ENCODE results near the gene MAP2K1. TPM values are rescaled to one million over a fixed set of nuclear protein-coding genes. Genes with fewer than 3 reads are reported as not detected.
"Not testable (repeated sequence)": the region's sequence is repeated elsewhere in the genome, so short reads cannot be mapped to it uniquely, and the experiment has no call there.

MAP2K1 gene
- total and polyA plus RNA-seq, 5 donors from 2014 or later = 34.2 to 49.0 (median 38.6) TPM

GRCh38 chr15:66500346-66500745 is 113.6 kb downstream of the MAP2K1 start:
- not testable (repeated sequence) for DNase-seq; H3K27ac Mint-ChIP-seq; H3K4me3 ChIP-seq (ENCODE audit: low read depth, low read length); H3K9me3 ChIP-seq (ENCODE audit: control insufficient read depth in 2 of 2, low read length in 2 of 2); ATAC-seq (ENCODE audit: low read depth in 2 of 2); H3K9me3 Mint-ChIP-seq; H3K27ac ChIP-seq (ENCODE audit: insufficient read depth, low read length, poor library complexity, severe bottlenecking); H3K27me3 ChIP-seq (ENCODE audit: control insufficient read depth, insufficient read depth, low read length)
- peaks cover 49% of the 10 kb centered on the region for H3K36me3 Mint-ChIP-seq
- H3K4me3 Mint-ChIP-seq = peak overlapping the region in 2 of 4 donors; percentile 75
- Histone ChIP-seq H3K4me1 (ENCODE audit: control insufficient read depth, insufficient read depth, low read length, poor library complexity, severe bottlenecking) (peaks cover 43% of the 10 kb centered on the region), H3K36me3 (ENCODE audit: control insufficient read depth, insufficient read depth, low read length) (peaks cover 55% of the 10 kb centered on the region)
- peaks cover 12% of the 10 kb centered on the region for H3K27me3 Mint-ChIP-seq
- H3K4me1 Mint-ChIP-seq = peaks cover 21 to 81% (median 48%) of the 10 kb centered on the region in 4 donors

GRCh38 chr15:66502491-66502890 is 115.8 kb downstream of the MAP2K1 start:
- no peak for DNase-seq

GRCh38 chr15:66503041-66503648 is 116.4 kb downstream of the MAP2K1 start:
- H3K36me3 ChIP-seq (ENCODE audit: control insufficient read depth, insufficient read depth, low read length) = peaks cover 51% of the 10 kb centered on the region
- peak overlapping the region; percentile 98 for H3K4me3 ChIP-seq (ENCODE audit: low read depth, low read length)
- Mint-ChIP-seq H3K4me3 (peak overlapping the region; percentile 98 to 100 (median 100)), H3K27ac (peak overlapping the region in 2 of 3 donors; percentile 96 to 99), H3K4me1 (peaks cover 28 to 73% (median 46%) of the 10 kb centered on the region in 4 donors), H3K36me3 (peaks cover 39% of the 10 kb centered on the region)
- not testable (repeated sequence) for H3K27me3 Mint-ChIP-seq; ATAC-seq (ENCODE audit: low read depth in 2 of 2); H3K27me3 ChIP-seq (ENCODE audit: control insufficient read depth, insufficient read depth, low read length); DNase-seq; H3K9me3 Mint-ChIP-seq; H3K9me3 ChIP-seq (ENCODE audit: control insufficient read depth in 2 of 2, low read length in 2 of 2)
- H3K4me1 ChIP-seq (ENCODE audit: control insufficient read depth, insufficient read depth, low read length, poor library complexity, severe bottlenecking) = peaks cover 23% of the 10 kb centered on the region
- H3K27ac ChIP-seq (ENCODE audit: insufficient read depth, low read length, poor library complexity, severe bottlenecking) = peak overlapping the region; percentile 96

More at GRCh38 chr15:66502491-66502890, 115.8 kb downstream of the MAP2K1 start:
- Histone ChIP-seq H3K9me3 (ENCODE audit: control insufficient read depth in 2 of 2, low read length in 2 of 2) (no peaks in the 10 kb centered on the region), H3K4me1 (ENCODE audit: control insufficient read depth, insufficient read depth, low read length, poor library complexity, severe bottlenecking) (peaks cover 27% of the 10 kb centered on the region), H3K4me3 (ENCODE audit: low read depth, low read length) (peak overlapping the region; percentile 98), H3K27me3 (ENCODE audit: control insufficient read depth, insufficient read depth, low read length) (no peaks in the 10 kb centered on the region), H3K36me3 (ENCODE audit: control insufficient read depth, insufficient read depth, low read length) (peaks cover 53% of the 10 kb centered on the region), H3K27ac (ENCODE audit: insufficient read depth, low read length, poor library complexity, severe bottlenecking) (no peak overlapping the region)
- H3K27ac Mint-ChIP-seq = peak overlapping the region; percentile 5 to 96 (median 33)
- peaks cover 28 to 74% (median 46%) of the 10 kb centered on the region in 4 donors for H3K4me1 Mint-ChIP-seq
- H3K9me3 Mint-ChIP-seq = no peaks in the 10 kb centered on the region
- H3K27me3 Mint-ChIP-seq = peaks cover 11% of the 10 kb centered on the region
- H3K4me3 Mint-ChIP-seq = peak overlapping the region; percentile 98 to 100 (median 100)
- no peak for ATAC-seq (ENCODE audit: low read depth in 2 of 2)
- H3K36me3 Mint-ChIP-seq = peaks cover 46% of the 10 kb centered on the region

- Histone ChIP-seq H3K27me3 (ENCODE audit: control insufficient read depth, insufficient read depth, low read length) (no peaks in the 10 kb centered on the region), H3K27ac (ENCODE audit: insufficient read depth, low read length, poor library complexity, severe bottlenecking) (peak overlapping the region; percentile 96), H3K4me1 (ENCODE audit: control insufficient read depth, insufficient read depth, low read length, poor library complexity, severe bottlenecking) (peaks cover 19% of the 10 kb centered on the region), H3K9me3 (ENCODE audit: control insufficient read depth in 2 of 2, low read length in 2 of 2) (no peaks in the 10 kb centered on the region), H3K36me3 (ENCODE audit: control insufficient read depth, insufficient read depth, low read length) (peaks cover 44% of the 10 kb centered on the region), H3K4me3 (ENCODE audit: low read depth, low read length) (peak overlapping the region; percentile 98)
- no peak for ATAC-seq (ENCODE audit: low read depth in 2 of 2)
- no peak for DNase-seq
- Mint-ChIP-seq H3K9me3 (no peaks in the 10 kb centered on the region), H3K4me1 (peaks cover 26 to 66% (median 45%) of the 10 kb centered on the region in 4 donors), H3K27ac (peak overlapping the region; percentile 96 to 100 (median 99)), H3K27me3 (peaks cover 8% of the 10 kb centered on the region), H3K4me3 (peak overlapping the region; percentile 98 to 100 (median 100)), H3K36me3 (peaks cover 38% of the 10 kb centered on the region)
Measured at GRCh38 chr15:66503780-66504562, 117.3 kb downstream of the MAP2K1 start.

GRCh38 chr15:66504563-66505429 is 118.1 kb downstream of the MAP2K1 start, which contains the start of the genes RPL4 and ZWILCH:
RPL4 (minus strand) TSS chr15:66504855; CDS start chr15:66504790, 65 bp downstream.
ZWILCH (plus strand) TSS chr15:66505326; CDS start chr15:66505339, 13 bp downstream.
- Mint-ChIP-seq H3K4me1 (peaks cover 24 to 65% (median 46%) of the 10 kb centered on the region in 4 donors), H3K9me3 (no peaks in the 10 kb centered on the region), H3K36me3 (peaks cover 36% of the 10 kb centered on the region), H3K27ac (peak within 1 kb of the TSS; percentile 96 to 100 (median 99)), H3K4me3 (peak within 1 kb of the TSS; percentile 98 to 100 (median 100)), H3K27me3 (peaks cover 8% of the 10 kb centered on the region)
- DNase-seq (peak; percentile 80 to 91 (median 88)), ATAC-seq (ENCODE audit: low read depth in 2 of 2) (peak; percentile 86)
- Histone ChIP-seq H3K27ac (ENCODE audit: insufficient read depth, low read length, poor library complexity, severe bottlenecking) (peak within 1 kb of the TSS; percentile 96), H3K4me1 (ENCODE audit: control insufficient read depth, insufficient read depth, low read length, poor library complexity, severe bottlenecking) (peaks cover 19% of the 10 kb centered on the region), H3K36me3 (ENCODE audit: control insufficient read depth, insufficient read depth, low read length) (peaks cover 36% of the 10 kb centered on the region), H3K27me3 (ENCODE audit: control insufficient read depth, insufficient read depth, low read length) (no peaks in the 10 kb centered on the region), H3K4me3 (ENCODE audit: low read depth, low read length) (peak within 1 kb of the TSS; percentile 98), H3K9me3 (ENCODE audit: control insufficient read depth in 2 of 2, low read length in 2 of 2) (no peaks in the 10 kb centered on the region)

GRCh38 chr15:66505430-66505811 is 118.7 kb downstream of the MAP2K1 start:
- no peaks in the 10 kb centered on the region for H3K9me3 Mint-ChIP-seq
- Histone ChIP-seq H3K9me3 (ENCODE audit: control insufficient read depth in 2 of 2, low read length in 2 of 2) (no peaks in the 10 kb centered on the region), H3K27ac (ENCODE audit: insufficient read depth, low read length, poor library complexity, severe bottlenecking) (peak overlapping the region; percentile 96), H3K4me1 (ENCODE audit: control insufficient read depth, insufficient read depth, low read length, poor library complexity, severe bottlenecking) (peaks cover 19% of the 10 kb centered on the region), H3K4me3 (ENCODE audit: low read depth, low read length) (peak overlapping the region; percentile 98), H3K36me3 (ENCODE audit: control insufficient read depth, insufficient read depth, low read length) (peaks cover 30% of the 10 kb centered on the region), H3K27me3 (ENCODE audit: control insufficient read depth, insufficient read depth, low read length) (no peaks in the 10 kb centered on the region)
- DNase-seq (no peak), ATAC-seq (ENCODE audit: low read depth in 2 of 2) (no peak)
- H3K4me1 Mint-ChIP-seq = peaks cover 19 to 62% (median 44%) of the 10 kb centered on the region in 4 donors
- H3K27me3 Mint-ChIP-seq = peaks cover 8% of the 10 kb centered on the region
- H3K36me3 Mint-ChIP-seq = peaks cover 29% of the 10 kb centered on the region
- H3K27ac Mint-ChIP-seq = peak overlapping the region; percentile 96 to 100 (median 99)
- peak overlapping the region; percentile 98 to 100 (median 100) for H3K4me3 Mint-ChIP-seq

GRCh38 chr15:66505818-66506217 is 119.1 kb downstream of the MAP2K1 start:
- H3K36me3 ChIP-seq (ENCODE audit: control insufficient read depth, insufficient read depth, low read length) = peaks cover 26% of the 10 kb centered on the region
- Mint-ChIP-seq H3K36me3 (peaks cover 25% of the 10 kb centered on the region), H3K27ac (peak overlapping the region; percentile 96 to 100 (median 99)), H3K9me3 (no peaks in the 10 kb centered on the region), H3K4me1 (peaks cover 19 to 62% (median 42%) of the 10 kb centered on the region in 4 donors), H3K4me3 (peak overlapping the region; percentile 98 to 100 (median 100)), H3K27me3 (peaks cover 8% of the 10 kb centered on the region)
- DNase-seq (no peak), ATAC-seq (ENCODE audit: low read depth in 2 of 2) (no peak)
- peaks cover 19% of the 10 kb centered on the region for H3K4me1 ChIP-seq (ENCODE audit: control insufficient read depth, insufficient read depth, low read length, poor library complexity, severe bottlenecking)
- H3K4me3 ChIP-seq (ENCODE audit: low read depth, low read length) = peak overlapping the region; percentile 98
- H3K27ac ChIP-seq (ENCODE audit: insufficient read depth, low read length, poor library complexity, severe bottlenecking) = peak overlapping the region; percentile 96
- H3K9me3 ChIP-seq (ENCODE audit: control insufficient read depth in 2 of 2, low read length in 2 of 2) = no peaks in the 10 kb centered on the region
- no peaks in the 10 kb centered on the region for H3K27me3 ChIP-seq (ENCODE audit: control insufficient read depth, insufficient read depth, low read length)
